Fibroblast of lung (primary cell): ENCODE data around the gene ACTRT2. TPM values are rescaled to one million over a fixed set of nuclear protein-coding genes. Genes with fewer than 3 reads are reported as not detected.

Source experiments
- DNase-seq, 2 donors: peaks; one replicate each; pipeline versions ENCODE4 v3.0.0 to v3.0.0-alpha.2; 2010; ENCODE audit warnings: low read depth in 2 of 2
- H2AFZ ChIP-seq: 2 replicates; pipeline ENCODE4 v1.5.1; 2012; ENCODE audit warnings: low read length, control low read depth, inconsistent platforms
- H3K27ac ChIP-seq: 2 replicates; pipeline ENCODE4 v1.5.1; 2011; ENCODE audit warnings: low read length, control low read depth; ENCODE audit not compliant: insufficient read depth
- H3K27me3 ChIP-seq: 2 replicates; pipeline ENCODE4 v1.5.1; 2011; ENCODE audit warnings: mild to moderate bottlenecking, low read length; ENCODE audit not compliant: control insufficient read depth, insufficient read depth
- H3K36me3 ChIP-seq: 2 replicates; pipeline ENCODE4 v1.5.1; 2011; ENCODE audit warnings: low read length; ENCODE audit not compliant: control insufficient read depth, insufficient read depth
- H3K4me1 ChIP-seq: 2 replicates; pipeline ENCODE4 v1.5.1; 2011; ENCODE audit warnings: low read length; ENCODE audit not compliant: control insufficient read depth, insufficient read depth; ENCODE audit errors: extremely low read depth
- H3K4me2 ChIP-seq: 2 replicates; pipeline ENCODE4 v1.5.1; 2011; ENCODE audit warnings: low read length, control low read depth; ENCODE audit not compliant: insufficient read depth; ENCODE audit errors: extremely low read depth
- H3K4me3 ChIP-seq, 4 experiments: fragments of 200-600 bp in 1 of 4; sonication (generic) in 1 of 4; replicated peaks in 1 of 4; 2 replicates each; pipeline ENCODE4 v1.5.1; 2011 to 2016; ENCODE audit warnings: low read length in 4 of 4, low read depth in 3 of 4, mild to moderate bottlenecking in 3 of 4, control low read depth in 2 of 4, inconsistent platforms in 1 of 4, mixed read lengths in 1 of 4; ENCODE audit not compliant: insufficient read depth in 1 of 4; ENCODE audit errors: control extremely low read depth in 1 of 4
- H3K79me2 ChIP-seq: 2 replicates; pipeline ENCODE4 v1.5.1; 2012; ENCODE audit warnings: mild to moderate bottlenecking, low read length, inconsistent platforms; ENCODE audit not compliant: control insufficient read depth, insufficient read depth
- H3K9ac ChIP-seq: 2 replicates; pipeline ENCODE4 v1.5.1; 2011; ENCODE audit warnings: mild to moderate bottlenecking, low read length, control low read depth; ENCODE audit not compliant: insufficient read depth
- H3K9me3 ChIP-seq: 2 replicates; pipeline ENCODE4 v1.5.1; 2012; ENCODE audit warnings: low read depth, low read length; ENCODE audit not compliant: control insufficient read depth, insufficient read depth
- H4K20me1 ChIP-seq: 2 replicates; pipeline ENCODE4 v1.5.1; 2011; ENCODE audit warnings: low read length; ENCODE audit not compliant: control insufficient read depth, insufficient read depth; ENCODE audit errors: extremely low read depth
- CTCF ChIP-seq, 2 donors: IDR thresholded peaks in 1 of 2; conservative IDR thresholded peaks in 1 of 2; 1 replicate in 1 of 2; 2 replicates in 1 of 2; pipeline ENCODE4 v1.5.1; 2011 to 2012; ENCODE audit warnings: low read length in 2 of 2, control low read depth in 1 of 2, inconsistent platforms in 1 of 2, low read depth in 1 of 2, mild to moderate bottlenecking in 1 of 2
- EZH2 ChIP-seq: IDR thresholded peaks from 2 replicates; pipeline ENCODE4 v1.5.1; 2012; ENCODE audit warnings: low read length, control low read depth, mild to moderate bottlenecking; ENCODE audit errors: missing control alignments
- polyA plus RNA-seq, 2 donors: library from polyadenylated mRNA; depleted of rRNA in 1 of 2; stranded (reverse) in 1 of 2; unstranded in 1 of 2; fragments of >200 nt; gene quantifications; 2 replicates each; pipeline ENCODE4 v1.2.1, GENCODE V29; 2011 to 2012; ENCODE audit warnings: missing spikeins in 1 of 2
- total RNA-seq: library from RNA; depleted of rRNA; stranded (reverse); fragments of >200 nt; gene quantifications from 2 replicates; pipeline ENCODE4 v1.2.1, GENCODE V29; 2014

ACTRT2 gene
- total and polyA plus RNA-seq, 2 donors (not counting 1 experiment from before 2014, with no cell fraction given): not detected

- Histone ChIP-seq H3K4me1 (no peaks in the 10 kb centered on the region), H3K36me3 (no peaks in the 10 kb centered on the region), H3K9me3 (no peaks in the 10 kb centered on the region), H3K27ac (no peak overlapping the region), H3K27me3 (no peaks in the 10 kb centered on the region), H3K4me2 (no peak overlapping the region), H4K20me1 (no peaks in the 10 kb centered on the region), H3K4me3 (no peak overlapping the region), H3K79me2 (no peaks in the 10 kb centered on the region), H2AFZ (no peak overlapping the region), H3K9ac (no peak overlapping the region)
- TF ChIP-seq CTCF (conservative IDR thresholded peaks at IDR 0.05 in 1 of 2, IDR thresholded peaks at IDR 0.05 in 1 of 2; ENCODE audit: low read depth in 1 of 2, low read length in 2 of 2): no peak
- TF ChIP-seq EZH2: no peak
- DNase-seq: no peak
Measured at GRCh38 chr1:3049164-3049563, 27.9 kb downstream of the ACTRT2 start.

DNA sequence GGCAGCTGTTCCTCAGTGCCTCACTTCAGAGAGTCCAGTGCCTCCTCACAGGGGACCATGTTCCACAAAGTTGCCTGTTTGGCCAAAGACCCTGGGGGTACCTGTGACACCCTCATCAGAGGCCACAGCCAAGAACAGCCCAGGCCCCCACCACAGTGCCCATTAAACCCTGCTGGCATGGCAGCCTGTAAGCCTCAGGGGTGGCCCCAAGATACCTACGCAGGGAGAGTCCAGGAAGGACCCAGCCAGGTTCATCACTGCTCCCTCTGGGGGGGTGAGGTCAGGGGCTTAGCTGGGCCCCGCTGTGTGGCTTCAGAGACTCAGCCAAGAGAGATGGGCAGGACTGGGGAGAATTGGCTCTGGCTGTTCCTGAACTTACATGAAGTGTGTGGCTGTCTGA, 28.6 kb downstream of the ACTRT2 start:
- Histone ChIP-seq H3K4me3 (no peak overlapping the region), H4K20me1 (no peaks in the 10 kb centered on the region), H3K79me2 (no peaks in the 10 kb centered on the region), H3K9me3 (no peaks in the 10 kb centered on the region), H3K27ac (no peak overlapping the region), H3K4me2 (no peak overlapping the region), H3K27me3 (no peaks in the 10 kb centered on the region), H3K9ac (no peak overlapping the region), H3K36me3 (no peaks in the 10 kb centered on the region), H2AFZ (no peak overlapping the region), H3K4me1 (no peaks in the 10 kb centered on the region)
- DNase-seq: no peak
- no peak for TF ChIP-seq EZH2
- TF ChIP-seq CTCF (conservative IDR thresholded peaks at IDR 0.05 in 1 of 2, IDR thresholded peaks at IDR 0.05 in 1 of 2; ENCODE audit: low read depth in 1 of 2, low read length in 2 of 2): no peak

DNA sequence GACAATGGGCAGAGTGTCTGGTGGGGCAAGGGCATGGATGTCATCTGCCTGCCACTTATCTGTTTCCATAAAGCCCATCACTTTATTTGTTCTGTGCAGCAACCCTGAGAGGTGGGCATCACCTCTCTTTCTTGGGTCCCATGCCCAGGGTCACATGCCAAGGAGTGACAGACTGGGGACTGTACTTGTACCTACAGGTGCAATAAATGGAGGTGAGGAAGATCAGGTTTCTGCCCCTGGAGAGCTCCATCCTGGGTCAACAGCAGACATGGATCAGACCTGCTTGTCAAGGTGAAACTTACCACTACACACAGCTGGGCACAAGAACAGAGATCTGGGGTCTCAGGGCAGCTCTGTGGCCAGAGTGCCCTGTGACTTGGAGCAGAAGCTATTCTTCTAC, 29.3 kb downstream of the ACTRT2 start:
- Histone ChIP-seq H3K79me2 (no peaks in the 10 kb centered on the region), H3K36me3 (no peaks in the 10 kb centered on the region), H3K9ac (no peak overlapping the region), H3K4me2 (no peak overlapping the region), H4K20me1 (no peaks in the 10 kb centered on the region), H3K9me3 (no peaks in the 10 kb centered on the region), H3K27ac (no peak overlapping the region), H3K4me3 (no peak overlapping the region), H3K27me3 (no peaks in the 10 kb centered on the region), H3K4me1 (no peaks in the 10 kb centered on the region), H2AFZ (no peak overlapping the region)
- no peak for DNase-seq
- TF ChIP-seq EZH2 (no peak), CTCF (conservative IDR thresholded peaks at IDR 0.05 in 1 of 2, IDR thresholded peaks at IDR 0.05 in 1 of 2; ENCODE audit: low read depth in 1 of 2, low read length in 2 of 2) (no peak)
